Vagina (tissue), 2 donors: Measurements from ENCODE around the gene CCNT2.

ENCODE experiments used
- POLR2A ChIP-seq, 2 donors: fragments of 450-650 bp; IDR thresholded peaks; one replicate each; pipeline ENCODE4 v1.6.1; 2017; ENCODE audit warnings: antibody characterized with exemption in 2 of 2, mild to moderate bottlenecking in 2 of 2, moderate library complexity in 2 of 2
- POLR2AphosphoS5 ChIP-seq, 2 donors: sonication (generic); formaldehyde crosslinking; IDR thresholded peaks; one replicate each; pipeline ENCODE4 v1.9.0; 2017; ENCODE audit warnings: antibody characterized with exemption in 2 of 2, mild to moderate bottlenecking in 2 of 2, low read depth in 1 of 2; ENCODE audit not compliant: insufficient read depth in 1 of 2
- TF ChIP-seq, protein P1 (sequence below), 3 experiments: fragments of 450-650 bp in 2 of 3; fragments of 200-600 bp in 1 of 3; sonication (generic) in 1 of 3; IDR thresholded peaks; one replicate each; pipeline ENCODE4 v1.5.1; 2017 to 2019; ENCODE audit warnings: antibody characterized with exemption in 3 of 3, mild to moderate bottlenecking in 2 of 3, moderate library complexity in 2 of 3

DNA sequence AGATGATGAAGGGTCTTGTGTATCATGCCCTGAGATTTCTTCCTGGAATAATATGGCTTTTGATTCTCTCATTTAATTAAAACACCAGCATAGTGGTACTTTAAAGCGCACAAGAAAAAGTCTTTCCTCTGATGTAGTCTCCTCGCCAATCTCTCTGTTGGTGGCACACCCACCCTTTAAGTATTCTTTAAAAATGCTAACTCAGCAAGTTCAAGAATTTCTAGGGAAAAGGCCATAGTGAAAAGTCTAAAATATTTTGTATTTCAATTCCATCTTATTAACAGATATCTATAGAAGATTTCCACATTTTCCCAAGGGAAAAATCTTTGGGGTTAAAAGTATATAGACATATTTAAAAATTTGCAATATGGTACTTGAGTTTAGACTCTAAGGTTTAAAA, 45.5 kb upstream of the CCNT2 start:
- TF ChIP-seq, protein P1, sequence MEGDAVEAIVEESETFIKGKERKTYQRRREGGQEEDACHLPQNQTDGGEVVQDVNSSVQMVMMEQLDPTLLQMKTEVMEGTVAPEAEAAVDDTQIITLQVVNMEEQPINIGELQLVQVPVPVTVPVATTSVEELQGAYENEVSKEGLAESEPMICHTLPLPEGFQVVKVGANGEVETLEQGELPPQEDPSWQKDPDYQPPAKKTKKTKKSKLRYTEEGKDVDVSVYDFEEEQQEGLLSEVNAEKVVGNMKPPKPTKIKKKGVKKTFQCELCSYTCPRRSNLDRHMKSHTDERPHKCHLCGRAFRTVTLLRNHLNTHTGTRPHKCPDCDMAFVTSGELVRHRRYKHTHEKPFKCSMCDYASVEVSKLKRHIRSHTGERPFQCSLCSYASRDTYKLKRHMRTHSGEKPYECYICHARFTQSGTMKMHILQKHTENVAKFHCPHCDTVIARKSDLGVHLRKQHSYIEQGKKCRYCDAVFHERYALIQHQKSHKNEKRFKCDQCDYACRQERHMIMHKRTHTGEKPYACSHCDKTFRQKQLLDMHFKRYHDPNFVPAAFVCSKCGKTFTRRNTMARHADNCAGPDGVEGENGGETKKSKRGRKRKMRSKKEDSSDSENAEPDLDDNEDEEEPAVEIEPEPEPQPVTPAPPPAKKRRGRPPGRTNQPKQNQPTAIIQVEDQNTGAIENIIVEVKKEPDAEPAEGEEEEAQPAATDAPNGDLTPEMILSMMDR (IDR thresholded peaks at IDR 0.05), result no peak
- TF ChIP-seq POLR2A (IDR thresholded peaks at IDR 0.05) (no peak), POLR2AphosphoS5 (IDR thresholded peaks at IDR 0.05; ENCODE audit: insufficient read depth in 1 of 2, low read depth in 1 of 2) (no peak)
